ENCODE data around the gene FBXL16.

- TF ChIP-seq, protein P1, sequence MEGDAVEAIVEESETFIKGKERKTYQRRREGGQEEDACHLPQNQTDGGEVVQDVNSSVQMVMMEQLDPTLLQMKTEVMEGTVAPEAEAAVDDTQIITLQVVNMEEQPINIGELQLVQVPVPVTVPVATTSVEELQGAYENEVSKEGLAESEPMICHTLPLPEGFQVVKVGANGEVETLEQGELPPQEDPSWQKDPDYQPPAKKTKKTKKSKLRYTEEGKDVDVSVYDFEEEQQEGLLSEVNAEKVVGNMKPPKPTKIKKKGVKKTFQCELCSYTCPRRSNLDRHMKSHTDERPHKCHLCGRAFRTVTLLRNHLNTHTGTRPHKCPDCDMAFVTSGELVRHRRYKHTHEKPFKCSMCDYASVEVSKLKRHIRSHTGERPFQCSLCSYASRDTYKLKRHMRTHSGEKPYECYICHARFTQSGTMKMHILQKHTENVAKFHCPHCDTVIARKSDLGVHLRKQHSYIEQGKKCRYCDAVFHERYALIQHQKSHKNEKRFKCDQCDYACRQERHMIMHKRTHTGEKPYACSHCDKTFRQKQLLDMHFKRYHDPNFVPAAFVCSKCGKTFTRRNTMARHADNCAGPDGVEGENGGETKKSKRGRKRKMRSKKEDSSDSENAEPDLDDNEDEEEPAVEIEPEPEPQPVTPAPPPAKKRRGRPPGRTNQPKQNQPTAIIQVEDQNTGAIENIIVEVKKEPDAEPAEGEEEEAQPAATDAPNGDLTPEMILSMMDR (IDR thresholded peaks at IDR 0.05): no peak
- no peak for TF ChIP-seq POLR2A (IDR thresholded peaks at IDR 0.05)
Observed at GRCh38 chr16:686459-687260, 18.9 kb downstream of the FBXL16 start.
